Gastroesophageal sphincter (tissue), 4 donors: ENCODE data around the gene PPP5C. TPM values are rescaled to one million over a fixed set of nuclear protein-coding genes. Genes with fewer than 3 reads are reported as not detected.

Experiments used
- ATAC-seq: fragments of 150-250 bp; one replicate; pipeline ENCODE4 v1.9.1; 2016; ENCODE audit warnings: mild to moderate bottlenecking, moderate library complexity
- H3K27ac ChIP-seq, 4 donors: fragments of 200-600 bp; sonication (generic) in 3 of 4; 1 replicate in 3 of 4; 2 replicates in 1 of 4; pipeline ENCODE4 v1.5.1; 2016 to 2019
- H3K27me3 ChIP-seq: fragments of 200-600 bp; sonication (generic); one replicate; pipeline ENCODE4 v1.5.1; 2019
- H3K36me3 ChIP-seq, 2 donors: fragments of 200-600 bp; sonication (generic); one replicate each; pipeline ENCODE4 v1.5.1; 2019; ENCODE audit warnings: control low read depth in 1 of 2
- H3K4me1 ChIP-seq, 3 donors: fragments of 200-600 bp; sonication (generic); 1 replicate in 2 of 3; 2 replicates in 1 of 3; pipeline ENCODE4 v1.5.1; 2016 to 2019; ENCODE audit warnings: control low read depth in 2 of 3
- H3K4me3 ChIP-seq, 2 donors: fragments of 200-600 bp; sonication (generic); one replicate each; pipeline ENCODE4 v1.5.1; 2019; ENCODE audit warnings: mild to moderate bottlenecking in 1 of 2, moderate library complexity in 1 of 2
- H3K9me3 ChIP-seq, 3 donors: fragments of 200-600 bp; sonication (generic); one replicate each; pipeline ENCODE4 v1.5.1; 2017 to 2019; ENCODE audit warnings: control low read depth in 2 of 3
- CTCF ChIP-seq, 4 experiments: fragments of 200-600 bp in 2 of 4; fragments of 450-650 bp in 2 of 4; sonication (generic) in 1 of 4; IDR thresholded peaks; one replicate each; pipeline ENCODE4 v1.5.1; 2017 to 2019; ENCODE audit warnings: antibody characterized with exemption in 4 of 4, mild to moderate bottlenecking in 2 of 4, moderate library complexity in 2 of 4
- EP300 ChIP-seq: sonication (generic); formaldehyde crosslinking; IDR thresholded peaks from one replicate; pipeline ENCODE4 v1.6.1; 2017; ENCODE audit warnings: antibody characterized with exemption, mild to moderate bottlenecking
- POLR2A ChIP-seq, 2 donors: fragments of 450-650 bp; IDR thresholded peaks; one replicate each; pipeline ENCODE4 v1.6.1; 2017; ENCODE audit warnings: antibody characterized with exemption in 2 of 2, mild to moderate bottlenecking in 2 of 2, moderate library complexity in 1 of 2
- POLR2AphosphoS5 ChIP-seq: sonication (generic); formaldehyde crosslinking; IDR thresholded peaks from one replicate; pipeline ENCODE4 v1.6.1; 2017; ENCODE audit warnings: antibody characterized with exemption
- WGBS, 2 donors: methylation state at CpG; one replicate each; pipeline ENCODE4 v1.1.5; 2018; ENCODE audit warnings: low coverage in 1 of 2; 5-methylcytosine and 5-hydroxymethylcytosine counted together
- total RNA-seq, 4 donors: library from RNA; depleted of rRNA; stranded (reverse); fragments of >200 nt; gene quantifications; one replicate each; pipeline ENCODE4 v1.1.0, GENCODE V29; 2016

PPP5C gene
- total RNA-seq, 4 donors from 2014 or later: 48.2 to 69.5 (median 50.7) TPM

GRCh38 chr19:46299695-46300094, 47.2 kb upstream of the PPP5C start:
- Histone ChIP-seq H3K27me3 (no peaks in the 10 kb centered on the region), H3K9me3 (no peaks in the 10 kb centered on the region), H3K4me1 (peaks cover 2 to 79% (median 33%) of the 10 kb centered on the region in 3 donors), H3K36me3 (peaks cover 0 to 20% of the 10 kb centered on the region in 2 donors), H3K4me3 (peak overlapping the region; percentile 38 to 80), H3K27ac (peak overlapping the region; percentile 83 to 99 (median 96))
- peak in 1 of 2 donors; percentile 42 for TF ChIP-seq POLR2A (IDR thresholded peaks at IDR 0.05)
- TF ChIP-seq POLR2AphosphoS5: no peak
- WGBS, 2 donors: 17 to 32% methylated on average over 1 to 7 of the region's 7 CpGs
- no peak for ATAC-seq

- Histone ChIP-seq H3K27me3 (no peaks in the 10 kb centered on the region), H3K4me3 (peak overlapping the region in 1 of 2 donors; percentile 31), H3K9me3 (no peaks in the 10 kb centered on the region), H3K4me1 (peaks cover 2 to 88% (median 17%) of the 10 kb centered on the region in 3 donors), H3K36me3 (peaks cover 0 to 56% of the 10 kb centered on the region in 2 donors), H3K27ac (peak overlapping the region; percentile 94 to 99 (median 96))
- no peak for TF ChIP-seq POLR2A (IDR thresholded peaks at IDR 0.05)
- no peak for TF ChIP-seq EP300
- WGBS, 2 donors: 47 to 100% methylated on average over 1 to 4 of the region's 10 CpGs
- ATAC-seq: no peak
Measured at GRCh38 chr19:46303322-46303690, 43.6 kb upstream of the PPP5C start.

- Histone ChIP-seq H3K27me3 (no peaks in the 10 kb centered on the region), H3K9me3 (no peaks in the 10 kb centered on the region), H3K4me1 (peaks cover 2 to 88% (median 17%) of the 10 kb centered on the region in 3 donors), H3K36me3 (peaks cover 0 to 61% of the 10 kb centered on the region in 2 donors), H3K4me3 (peak overlapping the region in 1 of 2 donors; percentile 31), H3K27ac (peak overlapping the region; percentile 94 to 99 (median 96))
- WGBS, 2 donors: 93% methylated on average over 2 of the region's 56 CpGs; no CpG with 5 or more reads in 1 of the 2 donors
- TF ChIP-seq POLR2A (IDR thresholded peaks at IDR 0.05) (no peak), EP300 (no peak), POLR2AphosphoS5 (no peak), CTCF (IDR thresholded peaks at IDR 0.05) (no peak)
- peak; percentile 8 for ATAC-seq
Measured at GRCh38 chr19:46303691-46304397, 43.0 kb upstream of the PPP5C start.

GRCh38 chr19:46306501-46306900, 40.4 kb upstream of the PPP5C start:
- TF ChIP-seq CTCF (IDR thresholded peaks at IDR 0.05) (no peak), POLR2A (IDR thresholded peaks at IDR 0.05) (no peak), EP300 (no peak), POLR2AphosphoS5 (no peak)
- Histone ChIP-seq H3K9me3 (no peaks in the 10 kb centered on the region), H3K27me3 (no peaks in the 10 kb centered on the region), H3K36me3 (peaks cover 4 to 88% of the 10 kb centered on the region in 2 donors), H3K27ac (peak overlapping the region in 2 of 4 donors; percentile 51 to 98), H3K4me1 (peaks cover 2 to 69% (median 17%) of the 10 kb centered on the region in 3 donors), H3K4me3 (no peak overlapping the region)
- WGBS, 2 donors: 96% methylated on average over 3 of the region's 3 CpGs; no CpG with 5 or more reads in 1 of the 2 donors
- ATAC-seq: no peak

GRCh38 chr19:46308510-46308909, 38.4 kb upstream of the PPP5C start:
- Histone ChIP-seq H3K4me3 (no peak overlapping the region), H3K27me3 (no peaks in the 10 kb centered on the region), H3K36me3 (peaks cover 4 to 98% of the 10 kb centered on the region in 2 donors), H3K9me3 (no peaks in the 10 kb centered on the region), H3K4me1 (peaks cover 0 to 67% (median 4%) of the 10 kb centered on the region in 3 donors), H3K27ac (peak overlapping the region in 3 of 4 donors; percentile 51 to 98 (median 54))
- no peak for ATAC-seq
- 90% methylated on average over 2 of the region's 15 CpGs; no CpG with 5 or more reads in 1 of the 2 donors for WGBS, 2 donors
- no peak for TF ChIP-seq EP300
- no peak for TF ChIP-seq POLR2AphosphoS5
- no peak for TF ChIP-seq CTCF (IDR thresholded peaks at IDR 0.05)
- TF ChIP-seq POLR2A (IDR thresholded peaks at IDR 0.05): no peak
